Stimulated activated CD4-positive, alpha-beta T cell treated with anti-CD3 and anti-CD28 coated beads, Interleukin-4, amount 100 ng/mL, for 1 hour (primary cell): ENCODE measurements around the gene VEPH1.

ENCODE experiments used
- DNase-seq: peaks from one replicate; pipeline ENCODE4 v3.0.0-alpha.2; 2020

Gene VEPH1

GRCh38 chr3:157502916-157503595, at the start of gene VEPH1:
Gene VEPH1, minus strand, starts transcription at chr3:157503416. Its CDS starts 8,067 bp downstream, at chr3:157495349.
- DNase-seq: no peak

GRCh38 chr3:157551961-157552360, 48.7 kb upstream of the VEPH1 start:
- DNase-seq: no peak

- DNase-seq: no peak
Measured at GRCh38 chr3:157549498-157549897, 46.3 kb upstream of the VEPH1 start.

- DNase-seq: no peak
Measured at GRCh38 chr3:157544501-157545130, 41.4 kb upstream of the VEPH1 start.

GRCh38 chr3:157543501-157544035, 40.4 kb upstream of the VEPH1 start:
- DNase-seq: no peak

GRCh38 chr3:157542711-157543500, 39.7 kb upstream of the VEPH1 start:
- DNase-seq: no peak

- no peak for DNase-seq
Measured at GRCh38 chr3:157541506-157542236, 38.5 kb upstream of the VEPH1 start.

GRCh38 chr3:157540656-157541055, 37.4 kb upstream of the VEPH1 start:
- no peak for DNase-seq

GRCh38 chr3:157535667-157536066, 32.5 kb upstream of the VEPH1 start:
- DNase-seq: no peak

- DNase-seq: no peak
Measured at GRCh38 chr3:157534725-157535161, 31.5 kb upstream of the VEPH1 start.

GRCh38 chr3:157533298-157534070, 30.3 kb upstream of the VEPH1 start:
- no peak for DNase-seq

GRCh38 chr3:157532529-157533297, 29.5 kb upstream of the VEPH1 start:
- no peak for DNase-seq

- DNase-seq: no peak
Measured at GRCh38 chr3:157531771-157532170, 28.6 kb upstream of the VEPH1 start.

GRCh38 chr3:157531301-157531660, 28.1 kb upstream of the VEPH1 start:
- DNase-seq: no peak

- DNase-seq: no peak
Measured at GRCh38 chr3:157530637-157531300, 27.6 kb upstream of the VEPH1 start.

- DNase-seq: no peak
Measured at GRCh38 chr3:157529751-157530150, 26.5 kb upstream of the VEPH1 start.

GRCh38 chr3:157529085-157529484, 25.9 kb upstream of the VEPH1 start:
- DNase-seq: no peak

GRCh38 chr3:157527131-157527881, 24.1 kb upstream of the VEPH1 start:
- DNase-seq: no peak

GRCh38 chr3:157526036-157526435, 22.8 kb upstream of the VEPH1 start:
- DNase-seq: no peak

GRCh38 chr3:157523814-157524213, 20.6 kb upstream of the VEPH1 start:
- DNase-seq: no peak
